DOHH2 (cell line): ENCODE measurements around the gene GNG4.
"Not testable (repeated sequence)": the region's sequence is repeated elsewhere in the genome, so short reads cannot be mapped to it uniquely, and the experiment has no call there.

ENCODE experiments used
- H3F3A ChIP-seq: fragments of 200-600 bp; sonication (generic), shearing (Covaris generic); 2 replicates; pipeline ENCODE4 v1.6.0; 2016; ENCODE audit warnings: antibody characterized with exemption, mild to moderate bottlenecking; ENCODE audit not compliant: control insufficient read depth, insufficient read depth
- H3K27ac ChIP-seq: fragments of 200-600 bp; sonication (generic); 2 replicates; pipeline ENCODE4 v1.5.1; 2014; ENCODE audit warnings: low read depth, mild to moderate bottlenecking, low read length, moderate library complexity
- H3K27me3 ChIP-seq: fragments of 200-600 bp; sonication (generic); 2 replicates; pipeline ENCODE4 v1.6.1; 2014; ENCODE audit warnings: mild to moderate bottlenecking, low read length, mixed read lengths; ENCODE audit not compliant: control insufficient read depth
- H3K36me3 ChIP-seq: fragments of 200-600 bp; sonication (generic); 2 replicates; pipeline ENCODE4 v1.6.1; 2014; ENCODE audit warnings: mild to moderate bottlenecking, low read length, moderate library complexity, mixed read lengths; ENCODE audit not compliant: control insufficient read depth
- H3K4me1 ChIP-seq: fragments of 200-600 bp; sonication (generic); 2 replicates; pipeline ENCODE4 v1.6.1; 2014; ENCODE audit warnings: mild to moderate bottlenecking, low read length, mixed read lengths; ENCODE audit not compliant: control insufficient read depth
- H3K4me2 ChIP-seq: fragments of 200-600 bp; sonication (generic); 2 replicates; pipeline ENCODE4 v1.6.0; 2014; ENCODE audit warnings: mild to moderate bottlenecking, low read length, moderate library complexity
- H3K4me3 ChIP-seq: fragments of 200-600 bp; sonication (generic); 2 replicates; pipeline ENCODE4 v1.5.1; 2014; ENCODE audit warnings: mild to moderate bottlenecking, low read length, mixed read lengths
- H3K79me2 ChIP-seq: fragments of 200-600 bp; sonication (generic); 2 replicates; pipeline ENCODE4 v1.6.1; 2014; ENCODE audit warnings: mild to moderate bottlenecking, low read length, mixed read lengths; ENCODE audit not compliant: control insufficient read depth
- H3K9me2 ChIP-seq: fragments of 200-600 bp; sonication (generic); replicated peaks from 2 replicates; pipeline ENCODE4 v1.6.1; 2014; ENCODE audit warnings: mild to moderate bottlenecking, low read length, mixed read lengths; ENCODE audit not compliant: control insufficient read depth
- H3K9me3 ChIP-seq: fragments of 200-600 bp; sonication (generic); 2 replicates; pipeline ENCODE4 v1.6.1; 2014; ENCODE audit warnings: antibody characterized with exemption, low read length, mixed read lengths; ENCODE audit not compliant: control insufficient read depth, insufficient read depth
- H4K20me1 ChIP-seq: fragments of 200-600 bp; sonication (generic); 2 replicates; pipeline ENCODE4 v1.6.0; 2014; ENCODE audit warnings: low read depth, mild to moderate bottlenecking, antibody characterized with exemption, low read length, moderate library complexity; ENCODE audit not compliant: control insufficient read depth, insufficient read depth
- EZH2phosphoT487 ChIP-seq: fragments of 200-600 bp; sonication (generic); IDR thresholded peaks from 2 replicates; pipeline ENCODE4 v1.6.1; 2017; ENCODE audit warnings: borderline replicate concordance, mild to moderate bottlenecking, antibody characterized with exemption, low read length, moderate library complexity, mixed read lengths
- TF ChIP-seq, protein P1 (sequence below): fragments of 200-600 bp; sonication (generic); IDR thresholded peaks from one replicate; pipeline ENCODE4 v1.5.1; 2014; ENCODE audit warnings: antibody characterized with exemption, mild to moderate bottlenecking, low read depth, low read length; ENCODE audit not compliant: poor library complexity, severe bottlenecking

Gene GNG4

DNA sequence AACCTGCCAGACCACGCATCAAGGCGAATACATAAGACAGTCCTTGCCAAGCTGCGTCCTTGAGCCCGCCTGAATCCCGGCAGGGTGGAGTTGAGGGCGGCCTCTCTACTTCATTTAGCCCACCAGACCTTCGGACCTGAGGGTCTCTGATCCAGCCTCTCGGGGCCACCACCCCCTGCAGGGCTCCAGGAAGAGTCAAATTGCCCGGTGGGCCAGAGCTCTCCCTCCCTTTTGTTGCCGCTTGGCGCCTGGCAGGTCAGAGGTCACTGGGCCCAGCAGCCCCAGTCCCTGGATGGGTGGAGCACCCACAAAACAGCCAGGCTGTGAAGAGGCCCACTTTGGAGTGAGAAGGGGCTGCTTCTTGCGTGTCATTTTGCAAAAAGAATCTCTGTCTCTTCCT, 9.0 kb downstream of the GNG4 start:
- Histone ChIP-seq H3K4me2 (no peak overlapping the region), H3K27ac (no peak overlapping the region)
- TF ChIP-seq, protein P1, sequence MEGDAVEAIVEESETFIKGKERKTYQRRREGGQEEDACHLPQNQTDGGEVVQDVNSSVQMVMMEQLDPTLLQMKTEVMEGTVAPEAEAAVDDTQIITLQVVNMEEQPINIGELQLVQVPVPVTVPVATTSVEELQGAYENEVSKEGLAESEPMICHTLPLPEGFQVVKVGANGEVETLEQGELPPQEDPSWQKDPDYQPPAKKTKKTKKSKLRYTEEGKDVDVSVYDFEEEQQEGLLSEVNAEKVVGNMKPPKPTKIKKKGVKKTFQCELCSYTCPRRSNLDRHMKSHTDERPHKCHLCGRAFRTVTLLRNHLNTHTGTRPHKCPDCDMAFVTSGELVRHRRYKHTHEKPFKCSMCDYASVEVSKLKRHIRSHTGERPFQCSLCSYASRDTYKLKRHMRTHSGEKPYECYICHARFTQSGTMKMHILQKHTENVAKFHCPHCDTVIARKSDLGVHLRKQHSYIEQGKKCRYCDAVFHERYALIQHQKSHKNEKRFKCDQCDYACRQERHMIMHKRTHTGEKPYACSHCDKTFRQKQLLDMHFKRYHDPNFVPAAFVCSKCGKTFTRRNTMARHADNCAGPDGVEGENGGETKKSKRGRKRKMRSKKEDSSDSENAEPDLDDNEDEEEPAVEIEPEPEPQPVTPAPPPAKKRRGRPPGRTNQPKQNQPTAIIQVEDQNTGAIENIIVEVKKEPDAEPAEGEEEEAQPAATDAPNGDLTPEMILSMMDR: no peak
- TF ChIP-seq EZH2phosphoT487: no peak

DNA sequence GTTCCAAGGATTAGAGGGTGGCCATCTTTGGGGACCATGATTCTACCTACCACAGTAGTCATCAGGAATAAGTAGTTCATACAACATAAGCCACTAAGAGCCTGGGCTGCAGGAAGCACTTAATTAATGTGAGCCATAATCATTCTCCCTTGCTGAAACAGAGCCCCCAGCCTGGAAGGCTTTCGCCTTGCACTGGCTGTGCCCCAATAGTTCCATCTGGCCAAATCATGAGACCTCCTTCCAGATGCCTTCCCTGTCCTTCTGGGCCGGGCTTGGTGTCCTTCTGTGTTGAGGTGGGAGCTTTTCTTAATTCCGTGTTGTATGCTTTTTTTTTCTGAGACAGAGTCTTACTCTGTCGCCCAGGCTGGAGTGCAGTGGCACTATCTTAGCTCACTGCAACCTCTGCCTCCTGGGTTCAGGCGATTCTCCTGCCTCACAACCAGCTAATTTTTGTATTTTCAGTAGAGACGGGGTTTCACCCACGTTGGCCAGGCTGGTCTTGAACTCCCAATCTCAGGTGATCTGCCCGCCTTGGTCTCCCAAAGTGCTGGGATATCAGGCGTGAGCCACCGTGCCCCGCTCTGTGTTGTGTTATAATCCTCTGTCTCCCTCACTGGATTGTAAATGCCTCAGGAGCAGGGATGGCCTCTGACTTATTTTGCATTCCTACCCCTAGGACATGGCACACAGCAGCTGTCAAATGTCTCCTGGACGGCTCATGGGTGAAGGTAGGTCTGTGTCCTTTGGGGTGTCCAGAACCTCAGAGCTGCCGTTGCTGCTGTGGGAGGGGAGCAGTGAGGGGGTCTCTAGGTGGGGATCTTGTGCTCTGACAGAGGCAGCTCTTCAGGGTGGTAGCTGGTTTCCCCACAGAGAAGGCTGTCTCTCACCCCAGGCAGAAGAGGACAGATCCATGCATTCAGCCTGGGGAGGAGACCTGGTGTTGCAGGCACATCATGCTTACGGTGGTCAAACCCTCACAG, 10.1 kb downstream of the GNG4 start:
- H3K4me1 ChIP-seq: no peaks in the 10 kb centered on the region
- no peaks in the 10 kb centered on the region for H4K20me1 ChIP-seq
- no peak overlapping the region for H3K27ac ChIP-seq
- H3F3A ChIP-seq: no peaks in the 10 kb centered on the region
- H3K9me3 ChIP-seq: no peaks in the 10 kb centered on the region
- no peak overlapping the region for H3K4me2 ChIP-seq
- peaks cover 6% of the 10 kb centered on the region for H3K27me3 ChIP-seq
- no peak for TF ChIP-seq EZH2phosphoT487
- TF ChIP-seq, protein P1: no peak
- H3K79me2 ChIP-seq: no peaks in the 10 kb centered on the region
- no peak overlapping the region for H3K4me3 ChIP-seq
- no peaks in the 10 kb centered on the region for H3K9me2 ChIP-seq
- H3K36me3 ChIP-seq: no peaks in the 10 kb centered on the region

More for the DNA sequence above, 9.0 kb downstream of the GNG4 start:
- no peaks in the 10 kb centered on the region for H4K20me1 ChIP-seq
- H3K36me3 ChIP-seq: no peaks in the 10 kb centered on the region
- peaks cover 6% of the 10 kb centered on the region for H3K27me3 ChIP-seq
- H3K4me1 ChIP-seq: no peaks in the 10 kb centered on the region
- no peaks in the 10 kb centered on the region for H3K9me3 ChIP-seq
- no peaks in the 10 kb centered on the region for H3F3A ChIP-seq
- H3K9me2 ChIP-seq: no peaks in the 10 kb centered on the region
- H3K79me2 ChIP-seq: no peaks in the 10 kb centered on the region
- no peak overlapping the region for H3K4me3 ChIP-seq

DNA sequence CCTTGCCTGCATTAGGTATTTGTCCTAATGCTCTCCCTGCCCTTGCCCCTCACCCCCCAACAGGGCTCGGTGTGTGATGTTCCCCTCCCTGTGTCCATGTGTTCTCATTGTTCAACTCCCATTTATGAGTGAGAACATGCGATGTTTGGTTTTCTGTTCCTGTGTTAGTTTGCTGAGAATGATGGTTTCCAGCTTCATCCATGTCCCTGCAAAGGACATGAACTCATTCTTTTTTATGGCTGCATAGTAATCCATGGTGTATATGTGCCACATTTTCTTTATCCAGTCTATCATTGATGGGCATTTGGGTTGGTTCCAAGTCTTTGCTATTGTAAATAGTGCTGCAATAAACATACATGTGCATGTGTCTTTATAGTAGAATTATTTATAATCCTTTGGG, 11.0 kb downstream of the GNG4 start:
- H3K36me3 ChIP-seq, H3K4me2 ChIP-seq, H3K27me3 ChIP-seq, H3K9me3 ChIP-seq, H3K4me3 ChIP-seq, H3K79me2 ChIP-seq, H3F3A ChIP-seq, H3K27ac ChIP-seq, H3K9me2 ChIP-seq, H3K4me1 ChIP-seq, H4K20me1 ChIP-seq: not testable (repeated sequence)
